Parathyroid adenoma (tissue), 2 donors: ENCODE results near the gene BRD3.

Experiments
- H2AFZ ChIP-seq: fragments of 300-600 bp; sonication (generic); one replicate; pipeline ENCODE4 v1.7.0; 2017; ENCODE audit warnings: antibody characterized with exemption, mild to moderate bottlenecking
- H3K27ac ChIP-seq: fragments of 300-600 bp; sonication (generic); one replicate; pipeline ENCODE4 v1.7.0; 2017
- H3K27me3 ChIP-seq: fragments of 300-600 bp; sonication (generic); one replicate; pipeline ENCODE4 v1.7.0; 2017; ENCODE audit warnings: low read length; ENCODE audit not compliant: control insufficient read depth, insufficient read depth
- H3K36me3 ChIP-seq: fragments of 300-600 bp; sonication (generic); one replicate; pipeline ENCODE4 v1.7.0; 2017; ENCODE audit warnings: low read length; ENCODE audit not compliant: control insufficient read depth, insufficient read depth
- H3K4me1 ChIP-seq: fragments of 300-600 bp; sonication (generic); one replicate; pipeline ENCODE4 v1.7.0; 2017; ENCODE audit warnings: control low read depth
- H3K4me2 ChIP-seq: fragments of 300-600 bp; sonication (generic); one replicate; pipeline ENCODE4 v1.7.0; 2017; ENCODE audit warnings: low read length
- H3K4me3 ChIP-seq: fragments of 300-600 bp; sonication (generic); one replicate; pipeline ENCODE4 v1.7.0; 2017; ENCODE audit warnings: low read depth, low read length
- H3K79me2 ChIP-seq: fragments of 300-600 bp; sonication (generic); one replicate; pipeline ENCODE4 v1.7.0; 2017; ENCODE audit warnings: control low read depth
- H3K9ac ChIP-seq: fragments of 300-600 bp; sonication (generic); one replicate; pipeline ENCODE4 v1.7.0; 2017; ENCODE audit warnings: mild to moderate bottlenecking
- H3K9me3 ChIP-seq: fragments of 300-600 bp; sonication (generic); one replicate; pipeline ENCODE4 v1.7.0; 2017; ENCODE audit warnings: low read length; ENCODE audit not compliant: control insufficient read depth
- CTCF ChIP-seq: fragments of 300-600 bp; sonication (generic); IDR thresholded peaks from one replicate; pipeline ENCODE4 v1.7.0; 2017; ENCODE audit warnings: antibody characterized with exemption, mild to moderate bottlenecking
- donor health status: primary hyperparathyroidism.

The BRD3 gene

DNA sequence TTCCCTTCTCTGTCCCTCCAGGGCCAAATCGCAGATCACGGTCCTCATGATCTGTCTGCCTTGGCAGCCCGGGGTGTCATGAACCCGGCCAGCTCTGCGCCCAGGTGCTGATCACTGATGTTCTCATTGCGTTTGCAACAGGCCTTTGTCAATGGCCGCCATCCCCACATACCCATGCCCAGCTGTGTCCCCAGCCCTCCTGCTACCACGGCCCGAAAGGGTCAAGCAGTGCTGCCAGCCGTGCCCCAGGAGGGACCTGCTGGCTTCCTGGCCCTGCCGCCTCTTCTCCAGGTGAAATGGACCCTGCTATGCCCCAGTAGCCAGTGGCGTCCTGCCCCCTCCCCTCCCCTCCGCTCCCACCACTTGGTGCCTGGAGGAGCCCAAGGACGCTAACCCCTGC lies 62.9 kb downstream of the BRD3 start:
- Histone ChIP-seq H3K4me3 (no peak overlapping the region), H3K9ac (no peak overlapping the region), H3K27me3 (no peaks in the 10 kb centered on the region), H3K4me2 (no peak overlapping the region), H3K4me1 (no peaks in the 10 kb centered on the region), H3K27ac (no peak overlapping the region), H3K79me2 (no peaks in the 10 kb centered on the region), H3K9me3 (no peaks in the 10 kb centered on the region), H2AFZ (no peak overlapping the region), H3K36me3 (no peaks in the 10 kb centered on the region)
- no peak for TF ChIP-seq CTCF

- no peaks in the 10 kb centered on the region for H3K4me1 ChIP-seq
- no peak overlapping the region for H3K9ac ChIP-seq
- H3K27me3 ChIP-seq, result no peaks in the 10 kb centered on the region
- H3K9me3 ChIP-seq, result no peaks in the 10 kb centered on the region
- TF ChIP-seq CTCF, result no peak
- H3K27ac ChIP-seq, result no peak overlapping the region
- H3K4me3 ChIP-seq, result no peak overlapping the region
- no peaks in the 10 kb centered on the region for H3K36me3 ChIP-seq
- H3K79me2 ChIP-seq, result no peaks in the 10 kb centered on the region
- no peak overlapping the region for H3K4me2 ChIP-seq
- no peak overlapping the region for H2AFZ ChIP-seq
Measured at GRCh38 chr9:134004131-134004873, 63.5 kb downstream of the BRD3 start.

DNA sequence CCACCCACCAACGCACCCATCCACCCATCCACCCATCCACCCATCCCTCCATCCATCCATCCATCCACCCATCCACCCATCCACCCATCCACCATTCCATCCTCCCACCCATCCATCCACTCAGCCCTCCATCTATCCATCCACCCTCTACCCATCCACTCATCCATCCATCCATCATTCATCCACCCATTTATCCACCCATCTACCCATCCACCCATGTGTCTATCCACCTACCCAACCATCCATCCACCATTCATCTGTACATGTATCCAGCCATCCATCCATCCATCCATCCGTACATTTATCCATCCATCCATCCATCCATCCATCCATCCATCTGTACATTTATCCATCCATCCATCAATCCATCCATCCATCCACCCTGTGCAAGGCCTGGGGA lies 64.6 kb downstream of the BRD3 start:
- H3K9me3 ChIP-seq, result no peaks in the 10 kb centered on the region
- H3K27ac ChIP-seq, result no peak overlapping the region
- TF ChIP-seq CTCF, result no peak
- H3K79me2 ChIP-seq, result no peaks in the 10 kb centered on the region
- no peaks in the 10 kb centered on the region for H3K27me3 ChIP-seq
- no peak overlapping the region for H2AFZ ChIP-seq
- H3K9ac ChIP-seq, result no peak overlapping the region
- no peaks in the 10 kb centered on the region for H3K4me1 ChIP-seq
- H3K4me2 ChIP-seq, result no peak overlapping the region
- H3K36me3 ChIP-seq, result no peaks in the 10 kb centered on the region
- no peak overlapping the region for H3K4me3 ChIP-seq

GRCh38 chr9:134002796-134003195 lies 65.0 kb downstream of the BRD3 start:
- no peak overlapping the region for H2AFZ ChIP-seq
- TF ChIP-seq CTCF, result no peak
- no peaks in the 10 kb centered on the region for H3K27me3 ChIP-seq

DNA sequence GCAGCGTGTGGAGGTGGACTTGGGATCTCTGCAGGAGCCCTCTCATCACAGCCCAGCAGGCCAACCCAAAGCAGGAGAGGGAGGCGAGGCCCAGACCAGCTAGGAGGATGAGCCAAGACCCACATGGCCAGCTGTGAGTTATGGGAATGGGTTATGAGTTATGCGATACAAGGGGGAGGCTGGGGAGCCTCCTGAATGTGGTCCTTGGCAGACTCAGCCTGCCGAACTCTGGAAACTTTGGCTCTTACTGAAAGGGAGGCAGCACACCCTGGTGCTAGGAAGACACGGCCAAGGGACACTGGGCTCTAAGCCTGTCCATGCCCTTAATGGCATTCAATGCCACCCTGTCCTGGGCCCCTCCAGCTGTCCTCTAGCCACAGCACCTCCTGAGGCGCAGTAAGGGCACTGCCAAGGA lies 68.0 kb downstream of the BRD3 start:
- no peaks in the 10 kb centered on the region for H3K79me2 ChIP-seq
- H3K4me1 ChIP-seq, result no peaks in the 10 kb centered on the region
- no peak overlapping the region for H3K27ac ChIP-seq
- H3K36me3 ChIP-seq, result no peaks in the 10 kb centered on the region
- H3K9ac ChIP-seq, result no peak overlapping the region
- H2AFZ ChIP-seq, result no peak overlapping the region
- H3K27me3 ChIP-seq, result no peaks in the 10 kb centered on the region
- no peak overlapping the region for H3K4me2 ChIP-seq
- H3K9me3 ChIP-seq, result no peaks in the 10 kb centered on the region
- H3K4me3 ChIP-seq, result no peak overlapping the region
- TF ChIP-seq CTCF, result no peak

More at GRCh38 chr9:134002796-134003195, 65.0 kb downstream of the BRD3 start:
- Histone ChIP-seq H3K27ac (no peak overlapping the region), H3K9ac (no peak overlapping the region), H3K79me2 (no peaks in the 10 kb centered on the region), H3K4me3 (no peak overlapping the region), H3K9me3 (no peaks in the 10 kb centered on the region), H3K4me1 (no peaks in the 10 kb centered on the region), H3K4me2 (no peak overlapping the region), H3K36me3 (no peaks in the 10 kb centered on the region)
